ENCODE measurements around the gene CDK14.

DNA sequence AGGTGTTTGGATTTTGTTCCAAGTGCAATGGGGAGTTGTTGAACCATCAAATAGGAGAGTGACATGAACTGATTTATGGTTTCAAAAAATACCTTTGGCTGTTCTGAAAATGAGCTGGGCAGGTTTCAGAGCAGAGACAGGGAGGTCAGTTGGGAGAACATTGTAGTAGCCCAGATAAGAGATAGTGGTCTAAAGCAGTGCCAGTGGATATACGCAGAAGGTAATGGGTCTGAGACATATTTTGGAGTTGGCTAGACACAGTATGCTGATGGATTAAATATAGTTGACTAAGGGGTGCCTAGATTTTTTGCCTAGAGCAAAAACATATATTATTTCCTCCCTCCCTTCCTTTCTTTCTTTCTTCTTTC, 21.3 kb upstream of the CDK14 start:
- no peak for TF ChIP-seq EP300 (IDR thresholded peaks at IDR 0.05)
- TF ChIP-seq, protein P1, sequence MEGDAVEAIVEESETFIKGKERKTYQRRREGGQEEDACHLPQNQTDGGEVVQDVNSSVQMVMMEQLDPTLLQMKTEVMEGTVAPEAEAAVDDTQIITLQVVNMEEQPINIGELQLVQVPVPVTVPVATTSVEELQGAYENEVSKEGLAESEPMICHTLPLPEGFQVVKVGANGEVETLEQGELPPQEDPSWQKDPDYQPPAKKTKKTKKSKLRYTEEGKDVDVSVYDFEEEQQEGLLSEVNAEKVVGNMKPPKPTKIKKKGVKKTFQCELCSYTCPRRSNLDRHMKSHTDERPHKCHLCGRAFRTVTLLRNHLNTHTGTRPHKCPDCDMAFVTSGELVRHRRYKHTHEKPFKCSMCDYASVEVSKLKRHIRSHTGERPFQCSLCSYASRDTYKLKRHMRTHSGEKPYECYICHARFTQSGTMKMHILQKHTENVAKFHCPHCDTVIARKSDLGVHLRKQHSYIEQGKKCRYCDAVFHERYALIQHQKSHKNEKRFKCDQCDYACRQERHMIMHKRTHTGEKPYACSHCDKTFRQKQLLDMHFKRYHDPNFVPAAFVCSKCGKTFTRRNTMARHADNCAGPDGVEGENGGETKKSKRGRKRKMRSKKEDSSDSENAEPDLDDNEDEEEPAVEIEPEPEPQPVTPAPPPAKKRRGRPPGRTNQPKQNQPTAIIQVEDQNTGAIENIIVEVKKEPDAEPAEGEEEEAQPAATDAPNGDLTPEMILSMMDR (IDR thresholded peaks at IDR 0.05) = no peak

All from stomach (tissue), 4 donors.